Measurements from ENCODE around the gene ANO10. TPM values are rescaled to one million over a fixed set of nuclear protein-coding genes. Genes with fewer than 3 reads are reported as not detected.

ANO10 gene
- total and polyA plus RNA-seq, 2 donors (not counting 3 experiments of a cell fraction or from before 2014, with no cell fraction given), result 28.4 to 45.8 TPM

DNA sequence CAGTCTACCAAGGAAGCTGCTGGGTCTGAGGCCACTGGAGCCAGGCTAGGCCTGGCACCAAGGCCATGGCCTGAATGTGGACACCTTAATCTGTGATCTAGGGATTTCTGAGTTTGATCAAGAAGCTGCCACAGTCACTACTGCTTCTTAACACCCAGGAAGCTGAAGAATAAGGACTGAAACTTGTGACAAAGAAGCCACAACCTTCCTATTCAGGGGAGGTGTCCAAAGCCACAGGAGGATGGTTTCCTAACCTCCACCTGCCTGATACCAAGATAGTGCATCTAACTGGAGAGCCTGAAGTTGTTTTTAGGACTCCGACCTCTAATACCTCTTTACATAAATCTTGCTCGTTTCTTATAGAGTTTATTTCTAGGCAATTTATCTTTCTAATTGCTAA lies 5.5 kb upstream of the ANO10 start:
- Histone ChIP-seq H3K36me3 (ENCODE audit: control insufficient read depth in 2 of 2, extremely low read depth in 1 of 2, insufficient read depth in 2 of 2, low read length in 2 of 2) (no peaks in the 10 kb centered on the region), H2AFZ (ENCODE audit: low read depth, low read length) (no peak overlapping the region), H3K4me2 (ENCODE audit: insufficient read depth, low read length) (no peak overlapping the region), H3K9ac (replicated peaks; ENCODE audit: extremely low read depth, insufficient read depth, low read length) (no peak overlapping the region), H3K79me2 (ENCODE audit: control insufficient read depth, insufficient read depth, low read length) (no peaks in the 10 kb centered on the region), H3K4me1 (ENCODE audit: control insufficient read depth, extremely low read depth, insufficient read depth, low read length) (peaks cover 8% of the 10 kb centered on the region), H3K27me3 (ENCODE audit: control insufficient read depth in 2 of 2, insufficient read depth in 2 of 2, low read length in 2 of 2) (no peaks in the 10 kb centered on the region), H3K9me1 (replicated peaks; ENCODE audit: control insufficient read depth, extremely low read depth, insufficient read depth, low read length) (no peaks in the 10 kb centered on the region), H3K9me3 (replicated peaks; ENCODE audit: control insufficient read depth, insufficient read depth, low read length) (no peaks in the 10 kb centered on the region), H3K27ac (ENCODE audit: insufficient read depth, low read depth, low read length) (no peak overlapping the region), H3K4me3 (replicated peaks in 1 of 3; ENCODE audit: insufficient read depth in 1 of 3, low read depth in 1 of 3, low read length in 3 of 3) (no peak overlapping the region), H4K20me1 (replicated peaks; ENCODE audit: control insufficient read depth, extremely low read depth, insufficient read depth, low read length) (no peaks in the 10 kb centered on the region)
- DNase-seq (ENCODE audit: low read depth, low spot score) (no peak), FAIRE-seq (no peak)
- CTCF ChIA-PET, result no interaction called here
- dilution Hi-C loops (cut with MboI; ENCODE audit: extremely low pct_ligation_motif_present, low sequenced_read_pairs), result no loop called here
- TF ChIP-seq, protein P1, sequence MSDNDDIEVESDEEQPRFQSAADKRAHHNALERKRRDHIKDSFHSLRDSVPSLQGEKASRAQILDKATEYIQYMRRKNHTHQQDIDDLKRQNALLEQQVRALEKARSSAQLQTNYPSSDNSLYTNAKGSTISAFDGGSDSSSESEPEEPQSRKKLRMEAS (IDR thresholded peaks at IDR 0.05; ENCODE audit: insufficient read depth, insufficient read length), result no peak
- TF ChIP-seq JUN (IDR thresholded peaks at IDR 0.05; ENCODE audit: borderline replicate concordance, insufficient read depth, insufficient read length, low read depth) (no peak), POLR2AphosphoS5 (IDR thresholded peaks at IDR 0.05; ENCODE audit: insufficient read depth, low read depth, low read length) (no peak), EZH2 (IDR thresholded peaks at IDR 0.05; ENCODE audit: borderline replicate concordance, low read depth, low read length, severe bottlenecking) (no peak)
- intact Hi-C loops (cut with micrococcal nuclease), result loop anchor here (10.0 kb wide), 2 partner anchors 233 to 443 kb away; no protein-coding TSS in a partner anchor
- POLR2A ChIA-PET, result no interaction called here
- no TSS peak for BruUV-seq (replicated peaks)

DNA sequence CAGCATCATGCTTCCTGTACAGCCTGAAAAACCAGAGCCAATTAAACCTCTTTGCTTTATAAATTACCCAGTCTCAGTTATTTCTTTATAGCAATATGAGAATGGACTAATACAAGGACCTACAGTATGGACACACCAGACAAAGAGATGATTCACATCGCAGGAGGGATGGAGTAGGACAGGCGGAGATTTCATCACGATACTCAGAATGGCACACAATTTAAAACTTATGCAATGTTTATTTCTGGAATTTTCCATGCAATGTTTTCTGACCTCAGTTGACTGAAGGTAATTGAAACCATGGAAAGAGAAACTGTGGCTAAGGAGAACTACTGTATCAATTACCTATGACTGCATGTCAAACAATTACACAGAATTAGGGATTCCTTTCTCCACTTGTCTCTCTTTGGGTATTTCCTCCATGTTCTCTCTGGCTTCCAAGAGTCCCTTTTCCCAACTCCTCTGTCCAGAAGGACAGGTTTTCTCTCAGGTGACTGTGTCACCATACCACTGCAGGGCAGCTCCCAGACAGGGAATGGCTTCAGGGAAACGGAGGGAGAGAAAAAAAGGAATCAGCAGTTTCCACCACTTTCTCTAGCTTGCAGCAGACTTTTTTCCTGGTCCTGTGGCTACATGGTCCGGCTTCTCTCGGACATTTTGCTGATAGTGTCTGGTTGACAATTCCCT lies 3.0 kb upstream of the ANO10 start:
- H3K36me3 ChIP-seq (ENCODE audit: control insufficient read depth in 2 of 2, extremely low read depth in 1 of 2, insufficient read depth in 2 of 2, low read length in 2 of 2), result no peaks in the 10 kb centered on the region
- H3K4me1 ChIP-seq (ENCODE audit: control insufficient read depth, extremely low read depth, insufficient read depth, low read length), result peaks cover 10% of the 10 kb centered on the region
- no peaks in the 10 kb centered on the region for H3K9me1 ChIP-seq (replicated peaks; ENCODE audit: control insufficient read depth, extremely low read depth, insufficient read depth, low read length)
- H3K9ac ChIP-seq (replicated peaks; ENCODE audit: extremely low read depth, insufficient read depth, low read length), result no peak overlapping the region
- no peaks in the 10 kb centered on the region for H4K20me1 ChIP-seq (replicated peaks; ENCODE audit: control insufficient read depth, extremely low read depth, insufficient read depth, low read length)
- dilution Hi-C loops (cut with MboI; ENCODE audit: extremely low pct_ligation_motif_present, low sequenced_read_pairs), result no loop called here
- H3K79me2 ChIP-seq (ENCODE audit: control insufficient read depth, insufficient read depth, low read length), result peaks cover 10% of the 10 kb centered on the region
- CTCF ChIA-PET, result no interaction called here
- FAIRE-seq, result no peak
- no peaks in the 10 kb centered on the region for H3K9me3 ChIP-seq (replicated peaks; ENCODE audit: control insufficient read depth, insufficient read depth, low read length)
- H3K27me3 ChIP-seq (ENCODE audit: control insufficient read depth in 2 of 2, insufficient read depth in 2 of 2, low read length in 2 of 2), result no peaks in the 10 kb centered on the region
- intact Hi-C loops (cut with micrococcal nuclease), result loop anchor here (5.0 to 10.0 kb wide), 3 partner anchors 77 to 440 kb away; no protein-coding TSS in a partner anchor
- POLR2A ChIA-PET, result no interaction called here
- H3K27ac ChIP-seq (ENCODE audit: insufficient read depth, low read depth, low read length), result no peak overlapping the region
- BruUV-seq (replicated peaks), result no TSS peak
- H3K4me2 ChIP-seq (ENCODE audit: insufficient read depth, low read length), result no peak overlapping the region
- no peak overlapping the region for H2AFZ ChIP-seq (ENCODE audit: low read depth, low read length)
- no peak overlapping the region for H3K4me3 ChIP-seq (replicated peaks in 1 of 3; ENCODE audit: insufficient read depth in 1 of 3, low read depth in 1 of 3, low read length in 3 of 3)
- TF ChIP-seq MYC (IDR thresholded peaks at IDR 0.05; ENCODE audit: low read depth, low read length), result no peak
- TF ChIP-seq POLR2AphosphoS5 (IDR thresholded peaks at IDR 0.05; ENCODE audit: insufficient read depth, low read depth, low read length), result no peak
- TF ChIP-seq POLR2A (IDR thresholded peaks at IDR 0.05; ENCODE audit: low read depth, low read length), result no peak
- TF ChIP-seq EZH2 (IDR thresholded peaks at IDR 0.05; ENCODE audit: borderline replicate concordance, low read depth, low read length, severe bottlenecking), result no peak
- TF ChIP-seq, protein P1 (IDR thresholded peaks at IDR 0.05; ENCODE audit: insufficient read depth, insufficient read length), result no peak
- TF ChIP-seq JUN (IDR thresholded peaks at IDR 0.05; ENCODE audit: borderline replicate concordance, insufficient read depth, insufficient read length, low read depth), result no peak
- TF ChIP-seq, protein P2, sequence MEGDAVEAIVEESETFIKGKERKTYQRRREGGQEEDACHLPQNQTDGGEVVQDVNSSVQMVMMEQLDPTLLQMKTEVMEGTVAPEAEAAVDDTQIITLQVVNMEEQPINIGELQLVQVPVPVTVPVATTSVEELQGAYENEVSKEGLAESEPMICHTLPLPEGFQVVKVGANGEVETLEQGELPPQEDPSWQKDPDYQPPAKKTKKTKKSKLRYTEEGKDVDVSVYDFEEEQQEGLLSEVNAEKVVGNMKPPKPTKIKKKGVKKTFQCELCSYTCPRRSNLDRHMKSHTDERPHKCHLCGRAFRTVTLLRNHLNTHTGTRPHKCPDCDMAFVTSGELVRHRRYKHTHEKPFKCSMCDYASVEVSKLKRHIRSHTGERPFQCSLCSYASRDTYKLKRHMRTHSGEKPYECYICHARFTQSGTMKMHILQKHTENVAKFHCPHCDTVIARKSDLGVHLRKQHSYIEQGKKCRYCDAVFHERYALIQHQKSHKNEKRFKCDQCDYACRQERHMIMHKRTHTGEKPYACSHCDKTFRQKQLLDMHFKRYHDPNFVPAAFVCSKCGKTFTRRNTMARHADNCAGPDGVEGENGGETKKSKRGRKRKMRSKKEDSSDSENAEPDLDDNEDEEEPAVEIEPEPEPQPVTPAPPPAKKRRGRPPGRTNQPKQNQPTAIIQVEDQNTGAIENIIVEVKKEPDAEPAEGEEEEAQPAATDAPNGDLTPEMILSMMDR (IDR thresholded peaks at IDR 0.05; ENCODE audit: extremely low read depth in 1 of 2, insufficient read depth in 1 of 2, low read depth in 1 of 2, low read length in 2 of 2), result no peak
- TF ChIP-seq FOS (IDR thresholded peaks at IDR 0.05; ENCODE audit: borderline replicate concordance, insufficient read depth, low read length), result no peak
- TF ChIP-seq GATA2 (IDR thresholded peaks at IDR 0.05; ENCODE audit: insufficient read depth, insufficient read length, low read depth, low read length), result no peak
- DNase-seq (ENCODE audit: low read depth, low spot score), result no peak
